Tibial nerve (tissue), 4 donors: ENCODE data around the gene CTTNBP2. TPM values are rescaled to one million over a fixed set of nuclear protein-coding genes. Genes with fewer than 3 reads are reported as not detected.

Experiments
- DNase-seq, 2 donors: peaks; one replicate each; pipeline ENCODE4 v3.0.0-alpha.2; 2019; ENCODE audit warnings: low spot score in 2 of 2
- H3K27ac ChIP-seq, 4 donors: fragments of 200-600 bp; sonication (generic) in 3 of 4; one replicate each; pipeline ENCODE4 v1.5.1; 2017 to 2019; ENCODE audit warnings: mild to moderate bottlenecking in 1 of 4
- H3K27me3 ChIP-seq, 2 donors: fragments of 200-600 bp; sonication (generic) in 1 of 2; one replicate each; pipeline versions ENCODE4 v1.5.1 to v1.6.0; 2017 to 2019
- H3K36me3 ChIP-seq, 3 donors: fragments of 200-600 bp; sonication (generic); one replicate each; pipeline ENCODE4 v1.5.1; 2018 to 2019
- H3K4me1 ChIP-seq, 4 donors: fragments of 200-600 bp; sonication (generic) in 3 of 4; one replicate each; pipeline ENCODE4 v1.5.1; 2017 to 2019
- H3K4me3 ChIP-seq, 4 donors: fragments of 200-600 bp; sonication (generic) in 3 of 4; one replicate each; pipeline ENCODE4 v1.5.1; 2017 to 2019; ENCODE audit warnings: mild to moderate bottlenecking in 1 of 4, moderate library complexity in 1 of 4
- H3K9me3 ChIP-seq, 4 donors: fragments of 200-600 bp; sonication (generic) in 3 of 4; one replicate each; pipeline ENCODE4 v1.5.1; 2017 to 2019
- CTCF ChIP-seq, 5 experiments: fragments of 200-600 bp in 3 of 5; fragments of 450-650 bp in 2 of 5; sonication (generic) in 3 of 5; IDR thresholded peaks; one replicate each; pipeline ENCODE4 v1.5.1; 2016 to 2019; ENCODE audit warnings: antibody characterized with exemption in 5 of 5, mild to moderate bottlenecking in 3 of 5, moderate library complexity in 2 of 5
- EP300 ChIP-seq, 2 donors: sonication (generic); formaldehyde crosslinking; IDR thresholded peaks; one replicate each; pipeline ENCODE4 v1.6.1; 2017; ENCODE audit warnings: antibody characterized with exemption in 2 of 2, mild to moderate bottlenecking in 1 of 2
- POLR2A ChIP-seq, 2 donors: fragments of 450-650 bp; IDR thresholded peaks; one replicate each; pipeline ENCODE4 v1.6.1; 2017; ENCODE audit warnings: antibody characterized with exemption in 2 of 2, mild to moderate bottlenecking in 2 of 2, moderate library complexity in 2 of 2
- WGBS, 2 donors: methylation state at CpG; one replicate each; pipeline ENCODE4 v1.1.5; 2018; 5-methylcytosine and 5-hydroxymethylcytosine counted together
- total RNA-seq, 4 donors: library from RNA; depleted of rRNA; stranded (reverse); fragments of >200 nt; gene quantifications; one replicate each; pipeline ENCODE4 v1.1.0, GENCODE V29; 2016

The CTTNBP2 gene
- total RNA-seq, 4 donors from 2014 or later = 12.9 to 19.3 (median 17.1) TPM

GRCh38 chr7:117803476-117803875, 69.8 kb downstream of the CTTNBP2 start:
- DNase-seq = no peak
- H3K9me3 ChIP-seq = no peaks in the 10 kb centered on the region
- no peaks in the 10 kb centered on the region for H3K36me3 ChIP-seq
- whole genome bisulfite sequencing, 2 donors = 87 to 88% methylated on average over 2 of the region's 2 CpGs
- H3K27ac ChIP-seq = no peak overlapping the region
- no peak overlapping the region for H3K4me3 ChIP-seq
- TF ChIP-seq EP300 (IDR thresholded peaks at IDR 0.05) (no peak), CTCF (IDR thresholded peaks at IDR 0.05) (no peak), POLR2A (IDR thresholded peaks at IDR 0.05) (no peak)
- H3K27me3 ChIP-seq = no peaks in the 10 kb centered on the region
- H3K4me1 ChIP-seq = peaks cover 0 to 9% (median under 1%) of the 10 kb centered on the region in 4 donors

GRCh38 chr7:117802660-117803059, 70.6 kb downstream of the CTTNBP2 start:
- no peak for TF ChIP-seq POLR2A (IDR thresholded peaks at IDR 0.05)
- no peak for TF ChIP-seq CTCF (IDR thresholded peaks at IDR 0.05)
- no peak for TF ChIP-seq EP300 (IDR thresholded peaks at IDR 0.05)
- DNase-seq = no peak
- 88 to 91% methylated on average over 2 of the region's 2 CpGs for whole genome bisulfite sequencing, 2 donors

GRCh38 chr7:117800841-117801240, 72.4 kb downstream of the CTTNBP2 start:
- no peak for DNase-seq
- H3K36me3 ChIP-seq = no peaks in the 10 kb centered on the region
- H3K27ac ChIP-seq = no peak overlapping the region
- TF ChIP-seq CTCF (IDR thresholded peaks at IDR 0.05) (no peak), POLR2A (IDR thresholded peaks at IDR 0.05) (no peak), EP300 (IDR thresholded peaks at IDR 0.05) (no peak)
- no peaks in the 10 kb centered on the region for H3K9me3 ChIP-seq
- 74 to 79% methylated on average over 1 of the region's 1 CpG for WGBS, 2 donors
- no peaks in the 10 kb centered on the region for H3K27me3 ChIP-seq
- no peaks in the 10 kb centered on the region for H3K4me1 ChIP-seq
- H3K4me3 ChIP-seq = no peak overlapping the region

More at GRCh38 chr7:117802660-117803059, 70.6 kb downstream of the CTTNBP2 start:
- no peak overlapping the region for H3K4me3 ChIP-seq
- no peaks in the 10 kb centered on the region for H3K27me3 ChIP-seq
- H3K9me3 ChIP-seq = no peaks in the 10 kb centered on the region
- no peak overlapping the region for H3K27ac ChIP-seq
- no peaks in the 10 kb centered on the region for H3K36me3 ChIP-seq
- H3K4me1 ChIP-seq = peaks cover 0 to 1% (median 0%) of the 10 kb centered on the region in 4 donors

- Histone ChIP-seq H3K4me3 (no peak overlapping the region), H3K9me3 (no peaks in the 10 kb centered on the region), H3K27ac (no peak overlapping the region), H3K27me3 (no peaks in the 10 kb centered on the region), H3K36me3 (no peaks in the 10 kb centered on the region), H3K4me1 (no peaks in the 10 kb centered on the region)
- no peak for TF ChIP-seq CTCF (IDR thresholded peaks at IDR 0.05)
- DNase-seq = no peak
- 80 to 85% methylated on average over 3 of the region's 3 CpGs for WGBS, 2 donors
Measured at GRCh38 chr7:117800406-117800805, 72.8 kb downstream of the CTTNBP2 start.

GRCh38 chr7:117796889-117797288, 76.4 kb downstream of the CTTNBP2 start:
- peaks cover 0 to 7% (median 0%) of the 10 kb centered on the region in 3 donors for H3K36me3 ChIP-seq
- TF ChIP-seq POLR2A (IDR thresholded peaks at IDR 0.05) (no peak), CTCF (IDR thresholded peaks at IDR 0.05) (no peak), EP300 (IDR thresholded peaks at IDR 0.05) (no peak)

More at GRCh38 chr7:117796889-117797288, 76.4 kb downstream of the CTTNBP2 start:
- WGBS, 2 donors = 30 to 44% methylated on average over 1 of the region's 1 CpG
- Histone ChIP-seq H3K27ac (no peak overlapping the region), H3K4me3 (no peak overlapping the region), H3K9me3 (no peaks in the 10 kb centered on the region), H3K27me3 (no peaks in the 10 kb centered on the region), H3K4me1 (no peaks in the 10 kb centered on the region)
- DNase-seq = no peak
